Tibial artery (tissue), 4 donors: Measurements from ENCODE around the gene RAP1GAP2.

Experiments used
- DNase-seq, 2 donors: peaks; one replicate each; pipeline ENCODE4 v3.0.0-alpha.2; 2019
- H3K27ac ChIP-seq, 2 donors: fragments of 200-600 bp; sonication (generic) in 1 of 2; 1 replicate in 1 of 2; 2 replicates in 1 of 2; pipeline ENCODE4 v1.5.1; 2018 to 2019; ENCODE audit warnings: mild to moderate bottlenecking in 1 of 2
- H3K27me3 ChIP-seq, 2 donors: fragments of 200-600 bp; sonication (generic) in 1 of 2; one replicate each; pipeline versions ENCODE4 v1.5.1 to v1.6.0; 2016 to 2019
- H3K36me3 ChIP-seq, 3 donors: fragments of 200-600 bp; sonication (generic) in 2 of 3; one replicate each; pipeline ENCODE4 v1.5.1; 2016 to 2019; ENCODE audit warnings: mild to moderate bottlenecking in 2 of 3
- H3K4me1 ChIP-seq, 4 donors: fragments of 200-600 bp; sonication (generic) in 2 of 4; 1 replicate in 3 of 4; 2 replicates in 1 of 4; pipeline ENCODE4 v1.5.1; 2016 to 2019
- H3K4me3 ChIP-seq, 2 donors: fragments of 200-600 bp; sonication (generic) in 1 of 2; 1 replicate in 1 of 2; 2 replicates in 1 of 2; pipeline ENCODE4 v1.5.1; 2018 to 2019; ENCODE audit warnings: mild to moderate bottlenecking in 2 of 2
- H3K9me3 ChIP-seq, 3 donors: fragments of 200-600 bp; sonication (generic) in 1 of 3; one replicate each; pipeline ENCODE4 v1.5.1; 2016 to 2019
- intact Hi-C: fragments of 100-400 bp; cut with DNase I; formaldehyde crosslinking; loops from one replicate; pipeline ENCODE4 v1.15.0; 2023; ENCODE audit warnings: low total_unique reads
- TF ChIP-seq, protein P1 (sequence below), 2 experiments: fragments of 200-600 bp in 1 of 2; fragments of 450-650 bp in 1 of 2; IDR thresholded peaks; one replicate each; pipeline ENCODE4 v1.5.1; 2017 to 2019; ENCODE audit warnings: antibody characterized with exemption in 2 of 2, mild to moderate bottlenecking in 1 of 2, moderate library complexity in 1 of 2

Gene RAP1GAP2

DNA sequence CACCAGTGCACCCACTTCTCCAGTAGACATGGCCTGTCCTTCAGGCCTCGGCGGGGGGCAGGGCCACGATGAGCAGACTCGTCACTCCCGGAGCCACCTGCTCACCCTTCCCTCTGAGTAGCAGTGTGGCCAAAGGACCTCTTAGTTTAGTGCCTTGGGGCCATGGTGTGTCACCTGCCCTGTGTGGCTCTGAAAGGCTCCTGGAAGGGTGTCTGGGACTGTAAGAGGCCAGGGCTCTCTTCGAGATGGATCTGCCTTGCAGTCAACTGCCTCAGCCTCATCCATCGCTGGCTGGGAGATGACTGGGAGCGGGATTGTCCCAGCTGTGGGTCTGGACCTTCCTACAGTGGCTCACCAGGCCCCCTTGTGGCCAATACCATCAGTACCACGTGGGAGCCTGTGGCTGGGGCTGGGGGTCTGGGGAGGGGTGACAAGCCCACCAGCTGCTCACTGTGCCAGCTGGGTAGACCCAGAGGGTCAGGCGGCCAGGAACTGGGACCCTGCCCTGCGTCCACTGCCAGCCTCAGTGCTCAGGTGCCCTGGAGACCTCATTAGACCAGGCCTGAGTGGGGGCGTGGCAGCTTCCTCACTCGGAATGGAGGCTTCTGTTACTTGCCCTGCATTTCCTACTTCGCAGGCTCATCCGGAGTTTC is 133.8 kb downstream of the RAP1GAP2 start:
- Histone ChIP-seq H3K4me3 (no peak overlapping the region), H3K4me1 (no peaks in the 10 kb centered on the region), H3K27me3 (no peaks in the 10 kb centered on the region), H3K9me3 (no peaks in the 10 kb centered on the region), H3K36me3 (no peaks in the 10 kb centered on the region), H3K27ac (no peak overlapping the region)
- DNase-seq = no peak
- TF ChIP-seq, protein P1, sequence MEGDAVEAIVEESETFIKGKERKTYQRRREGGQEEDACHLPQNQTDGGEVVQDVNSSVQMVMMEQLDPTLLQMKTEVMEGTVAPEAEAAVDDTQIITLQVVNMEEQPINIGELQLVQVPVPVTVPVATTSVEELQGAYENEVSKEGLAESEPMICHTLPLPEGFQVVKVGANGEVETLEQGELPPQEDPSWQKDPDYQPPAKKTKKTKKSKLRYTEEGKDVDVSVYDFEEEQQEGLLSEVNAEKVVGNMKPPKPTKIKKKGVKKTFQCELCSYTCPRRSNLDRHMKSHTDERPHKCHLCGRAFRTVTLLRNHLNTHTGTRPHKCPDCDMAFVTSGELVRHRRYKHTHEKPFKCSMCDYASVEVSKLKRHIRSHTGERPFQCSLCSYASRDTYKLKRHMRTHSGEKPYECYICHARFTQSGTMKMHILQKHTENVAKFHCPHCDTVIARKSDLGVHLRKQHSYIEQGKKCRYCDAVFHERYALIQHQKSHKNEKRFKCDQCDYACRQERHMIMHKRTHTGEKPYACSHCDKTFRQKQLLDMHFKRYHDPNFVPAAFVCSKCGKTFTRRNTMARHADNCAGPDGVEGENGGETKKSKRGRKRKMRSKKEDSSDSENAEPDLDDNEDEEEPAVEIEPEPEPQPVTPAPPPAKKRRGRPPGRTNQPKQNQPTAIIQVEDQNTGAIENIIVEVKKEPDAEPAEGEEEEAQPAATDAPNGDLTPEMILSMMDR (IDR thresholded peaks at IDR 0.05) = peak; percentile 12 to 27
- intact Hi-C loops = no loop called here

DNA sequence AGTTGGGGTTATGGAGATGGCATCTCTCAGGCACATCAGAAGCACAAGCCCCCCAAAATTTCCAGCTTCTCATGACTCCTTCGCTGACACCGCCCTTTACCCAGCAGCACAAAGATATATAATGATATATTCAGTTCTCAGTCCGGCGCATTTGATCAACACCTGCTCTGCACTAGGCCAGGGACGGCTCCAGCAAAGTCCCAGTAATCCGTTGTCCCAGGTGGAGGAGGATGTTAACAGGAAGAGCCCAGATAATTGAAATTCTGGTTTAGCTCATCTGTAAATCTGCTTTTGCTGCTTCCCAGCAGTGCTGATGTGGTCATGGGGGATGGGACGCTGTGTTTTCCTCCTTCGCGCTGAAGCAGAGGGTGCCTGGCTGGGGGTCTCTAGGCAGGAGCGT is 135.6 kb downstream of the RAP1GAP2 start:
- Histone ChIP-seq H3K4me1 (no peaks in the 10 kb centered on the region), H3K9me3 (no peaks in the 10 kb centered on the region), H3K4me3 (no peak overlapping the region), H3K27ac (no peak overlapping the region), H3K27me3 (no peaks in the 10 kb centered on the region), H3K36me3 (no peaks in the 10 kb centered on the region)
- intact Hi-C loops = no loop called here
- DNase-seq = no peak
- TF ChIP-seq, protein P1 (IDR thresholded peaks at IDR 0.05) = no peak

DNA sequence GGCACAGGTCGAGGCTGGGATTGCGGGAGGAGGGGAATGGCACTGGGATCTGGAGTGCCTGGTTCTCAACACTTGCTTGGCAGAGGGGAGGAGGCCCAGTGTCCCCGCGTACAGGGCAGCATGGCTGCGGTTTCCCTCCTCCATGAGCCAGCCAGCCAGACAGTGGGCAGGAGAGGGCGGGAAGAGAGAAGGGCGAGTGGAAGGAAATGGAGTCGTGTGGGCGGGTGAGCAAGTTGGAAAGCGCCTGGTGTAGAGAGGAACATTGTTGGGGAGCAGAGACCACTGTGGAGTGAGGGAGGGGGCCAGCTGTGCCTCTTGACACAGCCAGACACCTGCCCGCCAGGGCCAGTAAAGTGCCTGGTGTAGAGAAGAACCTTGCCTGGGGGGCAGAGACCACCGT is 136.7 kb downstream of the RAP1GAP2 start:
- H3K27ac ChIP-seq = no peak overlapping the region
- no peaks in the 10 kb centered on the region for H3K36me3 ChIP-seq
- intact Hi-C loops = no loop called here
- no peak overlapping the region for H3K4me3 ChIP-seq
- no peaks in the 10 kb centered on the region for H3K9me3 ChIP-seq
- DNase-seq = no peak
- no peaks in the 10 kb centered on the region for H3K4me1 ChIP-seq
- TF ChIP-seq, protein P1 (IDR thresholded peaks at IDR 0.05) = no peak
- H3K27me3 ChIP-seq = no peaks in the 10 kb centered on the region

DNA sequence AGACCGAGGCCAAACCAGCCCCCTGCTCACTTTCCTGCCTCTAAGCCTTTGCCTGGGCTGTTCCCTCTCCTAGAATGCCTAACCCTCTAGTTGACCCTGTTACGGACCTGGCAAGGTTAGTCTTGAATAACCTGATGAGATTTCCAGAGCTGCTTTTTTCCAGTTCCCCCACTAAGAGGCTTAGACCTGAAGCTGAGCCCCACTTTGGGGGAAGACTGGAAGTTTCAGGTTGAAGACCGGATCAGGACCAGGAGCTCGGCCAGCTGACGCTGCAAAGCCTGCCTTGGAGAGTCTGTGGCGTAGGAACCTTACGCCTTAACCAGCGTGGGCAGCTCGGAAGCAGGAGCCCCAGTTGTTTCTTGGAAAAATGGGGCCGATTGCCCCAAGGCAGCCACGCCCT is 137.4 kb downstream of the RAP1GAP2 start:
- H3K27me3 ChIP-seq = no peaks in the 10 kb centered on the region
- TF ChIP-seq, protein P1 (IDR thresholded peaks at IDR 0.05) = no peak
- intact Hi-C loops = no loop called here

DNA sequence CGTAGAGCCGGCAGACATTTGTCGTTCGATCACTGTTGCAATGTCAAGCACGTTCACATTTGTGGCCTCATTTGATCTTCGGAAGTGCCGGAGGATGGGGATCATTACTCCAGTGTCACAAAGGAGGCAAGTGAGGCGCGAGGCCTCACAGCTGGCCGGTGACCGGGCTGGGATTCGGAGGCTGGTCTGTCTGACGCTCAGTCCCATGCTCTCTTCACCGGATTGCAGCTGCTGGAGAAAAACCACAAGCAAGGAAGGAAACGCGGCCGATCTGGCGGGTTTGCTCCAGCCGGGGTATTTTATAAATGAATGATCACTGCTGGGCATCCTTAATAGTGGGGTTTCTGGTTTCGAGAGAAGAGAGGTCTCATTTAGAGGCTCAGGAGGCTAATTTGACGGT is 139.4 kb downstream of the RAP1GAP2 start:
- intact Hi-C loops = no loop called here
- no peaks in the 10 kb centered on the region for H3K27me3 ChIP-seq
- no peak for DNase-seq
- no peaks in the 10 kb centered on the region for H3K9me3 ChIP-seq
- H3K4me1 ChIP-seq = peaks cover 0 to 10% (median 5%) of the 10 kb centered on the region in 4 donors
- H3K36me3 ChIP-seq = no peaks in the 10 kb centered on the region
- H3K27ac ChIP-seq = no peak overlapping the region
- TF ChIP-seq, protein P1 (IDR thresholded peaks at IDR 0.05) = no peak
- H3K4me3 ChIP-seq = no peak overlapping the region

More for the DNA sequence above, 137.4 kb downstream of the RAP1GAP2 start:
- H3K4me1 ChIP-seq = no peaks in the 10 kb centered on the region
- H3K4me3 ChIP-seq = no peak overlapping the region
- no peaks in the 10 kb centered on the region for H3K9me3 ChIP-seq
- no peak for DNase-seq
- no peak overlapping the region for H3K27ac ChIP-seq
- H3K36me3 ChIP-seq = no peaks in the 10 kb centered on the region

DNA sequence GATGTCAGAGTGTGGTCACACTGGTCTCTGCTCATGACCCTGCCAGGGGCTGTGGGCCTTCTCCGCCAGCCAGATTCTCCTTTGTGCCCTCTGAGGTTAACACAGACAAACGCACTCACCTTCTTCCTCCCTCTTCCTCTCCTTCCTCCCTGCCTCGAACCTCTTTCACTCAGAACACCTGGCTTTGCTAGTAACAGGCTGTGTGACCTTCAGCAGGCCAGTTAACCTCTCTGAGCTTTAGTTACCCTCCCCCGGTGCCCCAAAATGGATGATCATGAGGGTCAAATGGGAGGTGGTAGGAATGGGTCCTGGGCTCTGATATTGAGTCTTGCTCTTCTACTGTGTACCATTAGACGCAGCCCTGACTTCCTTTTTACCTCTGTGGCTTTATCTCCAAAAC is 140.1 kb downstream of the RAP1GAP2 start:
- no peak for DNase-seq
- H3K27me3 ChIP-seq = no peaks in the 10 kb centered on the region
- intact Hi-C loops = no loop called here
- TF ChIP-seq, protein P1 (IDR thresholded peaks at IDR 0.05) = no peak
- H3K4me1 ChIP-seq = peaks cover 0 to 11% (median 5%) of the 10 kb centered on the region in 4 donors
- H3K4me3 ChIP-seq = no peak overlapping the region
- H3K36me3 ChIP-seq = no peaks in the 10 kb centered on the region
- no peak overlapping the region for H3K27ac ChIP-seq
- no peaks in the 10 kb centered on the region for H3K9me3 ChIP-seq
